Endothelial cell (in vitro differentiated cells): ENCODE measurements around the gene SPAG8. TPM values are rescaled to one million over a fixed set of nuclear protein-coding genes. Genes with fewer than 3 reads are reported as not detected.

Source experiments
- DNase-seq: peaks from one replicate; pipeline ENCODE4 v3.0.0; 2021; ENCODE audit warnings: low spot score
- H3K27ac Mint-ChIP-seq: one replicate; pipeline ENCODE4 v1.8.0; 2021; ENCODE audit warnings: mixed read lengths, inconsistent platforms; ENCODE audit not compliant: unreplicated experiment
- H3K27me3 Mint-ChIP-seq: one replicate; pipeline ENCODE4 v1.8.0; 2021; ENCODE audit warnings: mild to moderate bottlenecking, moderate library complexity, mixed read lengths, inconsistent platforms; ENCODE audit not compliant: unreplicated experiment
- H3K36me3 Mint-ChIP-seq: one replicate; pipeline ENCODE4 v1.8.0; 2021; ENCODE audit warnings: mild to moderate bottlenecking, low read depth, mixed read lengths, inconsistent platforms; ENCODE audit not compliant: unreplicated experiment
- H3K4me1 Mint-ChIP-seq: one replicate; pipeline ENCODE4 v1.8.0; 2021; ENCODE audit warnings: mild to moderate bottlenecking, mixed read lengths, inconsistent platforms; ENCODE audit not compliant: unreplicated experiment
- H3K4me3 Mint-ChIP-seq: one replicate; pipeline ENCODE4 v1.8.0; 2021; ENCODE audit warnings: mild to moderate bottlenecking, mixed read lengths, inconsistent platforms; ENCODE audit not compliant: unreplicated experiment
- H3K9me3 Mint-ChIP-seq: one replicate; pipeline ENCODE4 v1.8.0; 2021; ENCODE audit warnings: mixed read lengths, inconsistent platforms; ENCODE audit not compliant: unreplicated experiment
- CTCF ChIP-seq: fragments of 200-600 bp; sonication (generic); IDR thresholded peaks from one replicate; pipeline ENCODE4 v1.5.0; 2021; ENCODE audit warnings: antibody characterized with exemption; ENCODE audit not compliant: unreplicated experiment
- total RNA-seq: library from RNA; stranded (reverse); fragmentation: NEBNext Ultra II Directional; extraction: Animal tissue kit (Norgen Biotek cat#: 25700); gene quantifications from one replicate; pipeline ENCODE4 v1.2.1, GENCODE V29; 2021; ENCODE audit not compliant: unreplicated experiment

Gene SPAG8
- total RNA-seq, 1 donor from 2014 or later, result 0.59 TPM

GRCh38 chr9:35801328-35802128, 10.5 kb downstream of the SPAG8 start:
- Mint-ChIP-seq H3K27ac (peak overlapping the region; percentile 11), H3K36me3 (peaks cover 41% of the 10 kb centered on the region), H3K27me3 (peaks cover 5% of the 10 kb centered on the region), H3K4me3 (peak overlapping the region; percentile 38), H3K4me1 (peaks cover 5% of the 10 kb centered on the region), H3K9me3 (no peaks in the 10 kb centered on the region)
- no peak for DNase-seq
- no peak for TF ChIP-seq CTCF

- TF ChIP-seq CTCF, result no peak
- no peak for DNase-seq
- peaks cover 32% of the 10 kb centered on the region for H3K36me3 Mint-ChIP-seq
- H3K27ac Mint-ChIP-seq, result no peak overlapping the region
- peak overlapping the region; percentile 38 for H3K4me3 Mint-ChIP-seq
- no peaks in the 10 kb centered on the region for H3K9me3 Mint-ChIP-seq
- H3K27me3 Mint-ChIP-seq, result peaks cover 4% of the 10 kb centered on the region
- H3K4me1 Mint-ChIP-seq, result peaks cover 6% of the 10 kb centered on the region
Measured at GRCh38 chr9:35800530-35800929, 11.5 kb downstream of the SPAG8 start.

GRCh38 chr9:35798658-35799374, 13.2 kb downstream of the SPAG8 start:
- no peak for TF ChIP-seq CTCF
- Mint-ChIP-seq H3K4me3 (no peak overlapping the region), H3K27me3 (peaks cover 3% of the 10 kb centered on the region), H3K9me3 (no peaks in the 10 kb centered on the region), H3K36me3 (peaks cover 27% of the 10 kb centered on the region), H3K4me1 (peaks cover 20% of the 10 kb centered on the region), H3K27ac (peak overlapping the region; percentile 39)
- DNase-seq, result no peak

- H3K27me3 Mint-ChIP-seq, result peaks cover 9% of the 10 kb centered on the region
- no peak for DNase-seq
- TF ChIP-seq CTCF, result no peak
- peaks cover 29% of the 10 kb centered on the region for H3K36me3 Mint-ChIP-seq
- H3K4me1 Mint-ChIP-seq, result peaks cover 32% of the 10 kb centered on the region
- no peak overlapping the region for H3K4me3 Mint-ChIP-seq
- no peaks in the 10 kb centered on the region for H3K9me3 Mint-ChIP-seq
- H3K27ac Mint-ChIP-seq, result no peak overlapping the region
Measured at GRCh38 chr9:35797311-35798109, 14.6 kb downstream of the SPAG8 start.
